Liver (tissue), 9 donors: Measurements from ENCODE around the gene PLD4. TPM values are rescaled to one million over a fixed set of nuclear protein-coding genes. Genes with fewer than 3 reads are reported as not detected.

Experiments
- DNase-seq: peaks from one replicate; pipeline ENCODE4 v3.0.0-alpha.2; 2017; ENCODE audit warnings: low spot score
- H3K27ac ChIP-seq, 2 donors: one replicate each; pipeline ENCODE4 v1.7.0; 2013; ENCODE audit warnings: inconsistent platforms in 2 of 2, low read length in 2 of 2, control low read depth in 1 of 2, low read depth in 1 of 2, mild to moderate bottlenecking in 1 of 2
- H3K27me3 ChIP-seq, 4 donors: one replicate each; pipeline versions ENCODE4 v1.6.1 to v1.7.0; 2013; ENCODE audit warnings: low read length in 3 of 4, inconsistent platforms in 1 of 4, mild to moderate bottlenecking in 1 of 4, moderate library complexity in 1 of 4; ENCODE audit not compliant: control insufficient read depth in 4 of 4, insufficient read depth in 4 of 4
- H3K36me3 ChIP-seq, 4 donors: one replicate each; pipeline versions ENCODE4 v1.6.1 to v1.7.0; 2013; ENCODE audit warnings: low read length in 3 of 4, mild to moderate bottlenecking in 3 of 4, low read depth in 1 of 4, moderate library complexity in 1 of 4; ENCODE audit not compliant: control insufficient read depth in 4 of 4, insufficient read depth in 3 of 4
- H3K4me1 ChIP-seq, 4 donors: one replicate each; pipeline versions ENCODE4 v1.6.1 to v1.7.0; 2013; ENCODE audit warnings: low read length in 3 of 4, mild to moderate bottlenecking in 3 of 4, moderate library complexity in 1 of 4; ENCODE audit not compliant: control insufficient read depth in 4 of 4, insufficient read depth in 4 of 4
- H3K4me3 ChIP-seq, 3 donors: one replicate each; pipeline versions ENCODE4 v1.6.1 to v1.7.0; 2013; ENCODE audit warnings: low read length in 3 of 3, control low read depth in 1 of 3, low read depth in 1 of 3, mild to moderate bottlenecking in 1 of 3
- H3K9ac ChIP-seq, 2 donors: one replicate each; pipeline ENCODE4 v1.7.0; 2013; ENCODE audit warnings: low read length in 2 of 2, mild to moderate bottlenecking in 2 of 2, moderate library complexity in 2 of 2, control low read depth in 1 of 2, low read depth in 1 of 2
- H3K9me3 ChIP-seq, 4 donors: one replicate each; pipeline versions ENCODE4 v1.6.1 to v1.7.0; 2013; ENCODE audit warnings: low read length in 3 of 4; ENCODE audit not compliant: control insufficient read depth in 4 of 4
- ATF3 ChIP-seq: IDR thresholded peaks from 2 replicates; pipeline ENCODE4 v1.6.1; 2016; ENCODE audit warnings: antibody characterized with exemption
- CTCF ChIP-seq: fragments of 150-350 bp; IDR thresholded peaks from 2 replicates; pipeline ENCODE4 v1.5.1; 2017; ENCODE audit warnings: improper control_type of control experiment, low read depth, low read length; ENCODE audit not compliant: missing input control
- EGR1 ChIP-seq, 2 donors: IDR thresholded peaks; 2 replicates each; pipeline ENCODE4 v1.6.1; 2016 to 2018; ENCODE audit warnings: antibody characterized with exemption in 2 of 2, low read depth in 2 of 2
- FOXA2 ChIP-seq: IDR thresholded peaks from 2 replicates; pipeline ENCODE4 v1.6.1; 2016; ENCODE audit warnings: antibody characterized with exemption
- GABPA ChIP-seq, 2 donors: IDR thresholded peaks in 1 of 2; conservative IDR thresholded peaks in 1 of 2; 2 replicates each; pipeline ENCODE4 v1.6.1; 2016; ENCODE audit warnings: antibody characterized with exemption in 2 of 2, mild to moderate bottlenecking in 1 of 2, moderate library complexity in 1 of 2
- HNF4A ChIP-seq, 2 donors: conservative IDR thresholded peaks; 2 replicates each; pipeline ENCODE4 v1.6.1; 2016; ENCODE audit warnings: antibody characterized with exemption in 2 of 2, mild to moderate bottlenecking in 2 of 2
- HNF4G ChIP-seq: IDR thresholded peaks from 2 replicates; pipeline ENCODE4 v1.6.1; 2016; ENCODE audit warnings: antibody characterized with exemption
- JUND ChIP-seq, 2 donors: IDR thresholded peaks; 2 replicates each; pipeline ENCODE4 v1.6.1; 2016; ENCODE audit warnings: antibody characterized with exemption in 2 of 2
- MAX ChIP-seq: IDR thresholded peaks from 2 replicates; pipeline ENCODE4 v1.6.1; 2016; ENCODE audit warnings: antibody characterized with exemption
- NR2F2 ChIP-seq: IDR thresholded peaks from 2 replicates; pipeline ENCODE4 v1.6.1; 2016; ENCODE audit warnings: antibody characterized with exemption
- RAD21 ChIP-seq, 2 donors: IDR thresholded peaks; 2 replicates each; pipeline ENCODE4 v1.6.1; 2016; ENCODE audit warnings: antibody characterized with exemption in 2 of 2, mild to moderate bottlenecking in 2 of 2
- REST ChIP-seq: IDR thresholded peaks from 2 replicates; pipeline ENCODE4 v1.6.1; 2016; ENCODE audit warnings: antibody characterized with exemption, mild to moderate bottlenecking
- RXRA ChIP-seq, 2 donors: IDR thresholded peaks; 2 replicates each; pipeline ENCODE4 v1.6.1; 2017 to 2018; ENCODE audit warnings: antibody characterized with exemption in 2 of 2, mild to moderate bottlenecking in 1 of 2
- SP1 ChIP-seq: IDR thresholded peaks from 2 replicates; pipeline ENCODE4 v1.6.1; 2018; ENCODE audit warnings: antibody characterized with exemption, mild to moderate bottlenecking
- TAF1 ChIP-seq: conservative IDR thresholded peaks from 2 replicates; pipeline ENCODE4 v1.6.1; 2016; ENCODE audit warnings: antibody characterized with exemption, mild to moderate bottlenecking
- YY1 ChIP-seq: IDR thresholded peaks from 2 replicates; pipeline ENCODE4 v1.6.1; 2016; ENCODE audit warnings: antibody characterized with exemption, mild to moderate bottlenecking
- ZBTB33 ChIP-seq: IDR thresholded peaks from 2 replicates; pipeline ENCODE4 v1.6.1; 2016; ENCODE audit warnings: antibody characterized with exemption
- WGBS: extraction: QIAGEN DNeasy Blood & Tissue Kit; methylation state at CpG from one replicate; pipeline ENCODE4 v1.1.7; 2013; 5-methylcytosine and 5-hydroxymethylcytosine counted together
- polyA plus RNA-seq, 2 donors: library from polyadenylated mRNA; stranded (reverse) in 1 of 2; unstranded in 1 of 2; fragments of 200-250 nt in 1 of 2; fragments of >200 nt in 1 of 2; fragmentation: Nextera tagmentation in 1 of 2; extraction: Ambion mirVana in 1 of 2; gene quantifications; one replicate each; pipeline versions ENCODE4 v1.2.1 to v1.2.3, GENCODE V29; 2013 to 2015
- total RNA-seq, 2 donors: library from RNA; depleted of rRNA; stranded (reverse); fragments of >200 nt; gene quantifications; one replicate each; pipeline ENCODE4 v1.2.3, GENCODE V29; 2014
- donor health status: healthy.
- donor health status: healthy.
- donor health status: healthy.
- donor health status: healthy.
- donor health status: healthy.

PLD4 gene
- total and polyA plus RNA-seq, 4 donors = under 0.01 to 14.5 (median 0.35) TPM

GRCh38 chr14:104898195-104898558 is 26.5 kb upstream of the PLD4 start:
- Histone ChIP-seq H3K4me3 (no peak overlapping the region), H3K36me3 (peaks cover 0 to 2% (median 0%) of the 10 kb centered on the region in 4 donors), H3K9ac (no peak overlapping the region), H3K27me3 (no peaks in the 10 kb centered on the region), H3K4me1 (peaks cover 5 to 16% (median 6%) of the 10 kb centered on the region in 4 donors), H3K9me3 (no peaks in the 10 kb centered on the region), H3K27ac (no peak overlapping the region)
- TF ChIP-seq REST (no peak), SP1 (no peak), TAF1 (no peak), JUND (IDR thresholded peaks at IDR 0.05) (no peak), NR2F2 (no peak), GABPA (IDR thresholded peaks at IDR 0.05 in 1 of 2, conservative IDR thresholded peaks at IDR 0.05 in 1 of 2) (no peak)
- 93% methylated on average over 7 of the region's 7 CpGs for WGBS
- DNase-seq = no peak

- DNase-seq = no peak
- WGBS = 83% methylated on average over 24 of the region's 24 CpGs
- no peak overlapping the region for H3K4me3 ChIP-seq
- TF ChIP-seq YY1 (no peak), EGR1 (IDR thresholded peaks at IDR 0.05; ENCODE audit: low read depth in 2 of 2) (no peak), FOXA2 (no peak), REST (no peak), JUND (IDR thresholded peaks at IDR 0.05) (no peak), NR2F2 (no peak), CTCF (no peak), GABPA (IDR thresholded peaks at IDR 0.05 in 1 of 2, conservative IDR thresholded peaks at IDR 0.05 in 1 of 2) (no peak), RAD21 (IDR thresholded peaks at IDR 0.05) (no peak), TAF1 (no peak), RXRA (IDR thresholded peaks at IDR 0.05) (no peak), SP1 (no peak), ZBTB33 (no peak), HNF4G (no peak), HNF4A (conservative IDR thresholded peaks at IDR 0.05) (no peak), MAX (no peak), ATF3 (no peak)
- no peak overlapping the region for H3K9ac ChIP-seq
- no peak overlapping the region for H3K27ac ChIP-seq
- H3K9me3 ChIP-seq = no peaks in the 10 kb centered on the region
- H3K27me3 ChIP-seq = no peaks in the 10 kb centered on the region
- peaks cover 5 to 16% (median 6%) of the 10 kb centered on the region in 4 donors for H3K4me1 ChIP-seq
- peaks cover 0 to 2% (median 0%) of the 10 kb centered on the region in 4 donors for H3K36me3 ChIP-seq
These were observed 25.7 kb upstream of the PLD4 start for GRCh38 chr14:104898870-104899510.
